ENCODE results near the gene RCAN2. TPM values are rescaled to one million over a fixed set of nuclear protein-coding genes. Genes with fewer than 3 reads are reported as not detected.

The RCAN2 gene
- total RNA-seq, 1 donor from 2014 or later, result 6.6 TPM

DNA sequence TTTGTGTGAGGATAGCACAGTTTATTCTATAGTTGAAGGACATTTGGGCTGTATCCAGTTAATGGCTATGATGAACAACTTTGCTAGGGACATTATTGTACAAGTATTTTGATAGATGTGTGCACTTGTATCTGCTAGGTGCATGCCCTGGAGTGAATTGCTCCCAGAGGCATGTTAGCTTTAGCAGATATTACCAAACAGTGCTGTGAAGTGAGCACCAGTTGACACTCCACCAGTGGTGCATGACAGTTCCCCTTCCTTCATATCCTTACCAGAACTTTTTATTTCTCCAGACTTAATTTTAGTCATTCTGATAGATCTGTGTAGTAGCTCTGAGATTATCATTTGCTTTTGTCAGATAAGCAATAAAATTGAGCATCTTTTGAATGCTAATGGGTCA is 271.6 kb downstream of the RCAN2 start:
- intact Hi-C loops (cut with micrococcal nuclease), result loop anchor here (2.0 to 5.0 kb wide), 2 partner anchors 177 to 561 kb away; no protein-coding TSS in a partner anchor

DNA sequence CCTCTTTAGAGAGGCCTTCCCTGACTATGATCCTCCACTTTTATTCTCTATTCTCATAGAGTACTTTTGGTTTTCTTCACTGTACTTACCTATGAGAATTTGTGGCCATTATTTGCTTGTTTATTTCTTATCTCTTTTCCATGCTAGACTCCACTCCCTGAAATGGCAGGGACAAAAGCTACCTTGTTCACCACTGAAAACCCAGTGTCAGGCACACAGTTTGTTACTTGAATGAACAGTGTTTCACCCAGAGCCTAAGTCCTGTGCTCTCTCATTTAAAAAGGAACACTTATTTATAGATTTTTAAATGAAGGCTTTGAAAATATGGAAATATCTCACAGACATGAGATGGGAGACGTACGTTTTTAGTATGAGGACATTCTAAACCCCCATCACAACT is 272.8 kb downstream of the RCAN2 start:
- intact Hi-C loops (cut with micrococcal nuclease), result no loop called here

DNA sequence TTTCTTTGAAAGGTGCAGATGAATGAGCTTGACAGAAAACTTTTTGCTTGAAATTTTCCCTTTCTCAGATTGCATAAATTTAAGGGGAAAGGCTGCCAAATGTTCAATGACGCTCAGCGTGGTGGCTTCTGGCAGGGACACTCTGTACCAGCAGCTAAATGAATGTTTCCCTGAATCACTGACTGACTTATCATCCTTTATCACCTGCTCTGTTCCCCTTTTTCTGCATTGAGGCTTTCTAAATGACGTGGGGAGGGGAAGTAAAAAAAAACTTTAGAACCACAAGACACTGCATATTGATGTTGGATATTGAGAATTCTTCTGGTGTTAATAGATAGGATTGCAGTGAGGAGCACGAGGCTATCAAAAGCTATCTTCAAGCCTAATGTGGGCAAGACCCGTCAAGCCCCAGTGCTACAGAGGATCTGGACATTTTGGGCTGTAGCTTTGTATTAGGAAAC is 273.5 kb downstream of the RCAN2 start:
- intact Hi-C loops (cut with micrococcal nuclease), result no loop called here

DNA sequence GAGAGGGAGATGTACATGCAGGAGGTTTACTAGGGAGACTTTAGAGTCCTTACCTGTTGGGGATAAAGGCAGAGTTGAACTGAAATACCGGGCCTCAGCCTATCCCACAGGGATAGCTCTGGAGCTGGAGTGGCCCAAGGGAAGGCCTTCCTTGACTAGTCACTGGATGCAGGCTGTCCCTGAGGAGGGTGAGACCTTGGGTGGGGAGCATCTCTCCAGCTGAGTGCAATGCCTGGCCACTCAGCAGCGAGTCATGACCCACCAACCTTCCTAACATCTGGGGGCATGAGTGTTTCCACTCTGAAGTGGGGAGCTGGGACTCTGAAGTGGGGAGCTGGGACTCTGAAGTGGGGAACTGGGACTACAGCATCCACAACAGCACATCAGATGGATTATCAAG is 274.4 kb downstream of the RCAN2 start:
- intact Hi-C loops (cut with micrococcal nuclease), result no loop called here

DNA sequence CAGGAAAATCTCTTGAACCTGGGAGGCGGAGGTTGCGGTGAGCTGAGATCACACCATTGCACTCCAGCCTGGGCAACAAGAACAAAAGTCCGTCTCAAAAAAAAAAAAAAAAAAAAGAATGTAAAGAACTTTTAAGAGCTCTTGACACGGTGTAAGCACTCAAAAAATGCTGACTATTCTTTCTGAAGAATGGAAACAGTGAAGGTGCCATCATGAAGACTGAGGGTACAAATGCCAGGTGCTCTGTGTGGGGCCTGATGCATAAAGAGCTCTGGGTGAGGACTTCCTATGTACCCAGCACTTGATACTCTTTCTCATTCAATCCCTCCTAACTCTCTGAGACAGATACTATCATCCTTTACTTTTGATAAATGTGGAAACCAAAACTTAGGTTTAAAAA is 275.5 kb downstream of the RCAN2 start:
- intact Hi-C loops (cut with micrococcal nuclease), result no loop called here

DNA sequence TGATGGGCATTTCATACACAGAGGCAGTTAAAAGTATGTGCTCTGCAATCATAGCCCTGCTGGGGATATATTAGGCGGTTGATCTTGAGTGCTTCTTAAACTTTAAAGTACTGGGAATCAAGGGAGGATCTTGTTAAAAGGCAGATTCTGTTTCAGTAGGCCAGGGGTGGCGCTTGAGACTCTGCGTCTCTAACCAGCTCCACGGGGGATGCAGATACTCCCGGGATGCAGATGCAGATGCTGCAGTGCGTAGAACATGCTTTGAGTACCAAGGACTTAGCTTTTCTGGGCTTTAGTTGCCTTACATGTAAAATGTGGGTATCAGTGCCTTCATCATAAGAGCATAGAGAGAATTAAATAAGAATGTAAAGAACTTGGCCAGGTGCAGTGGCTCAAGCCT is 276.0 kb downstream of the RCAN2 start:
- intact Hi-C loops (cut with micrococcal nuclease), result no loop called here

DNA sequence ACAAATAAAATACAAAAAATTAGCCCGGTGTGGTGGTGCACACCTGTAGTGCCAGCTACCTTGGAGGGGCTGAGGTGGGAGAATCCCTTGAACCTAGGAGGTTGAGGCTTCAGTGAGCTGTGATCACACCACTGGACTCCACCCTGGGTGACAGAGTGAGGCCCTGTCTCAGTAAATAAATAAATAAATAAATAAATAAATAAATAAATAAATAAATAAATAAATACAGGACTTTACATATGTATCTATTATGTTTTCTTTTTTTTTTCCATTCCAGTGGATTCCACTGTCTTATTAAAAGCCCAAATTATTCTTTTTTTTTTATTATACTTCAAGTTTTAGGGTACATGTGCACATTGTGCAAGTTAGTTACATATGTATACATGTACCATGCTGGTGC is 279.3 kb downstream of the RCAN2 start:
- intact Hi-C loops (cut with micrococcal nuclease), result no loop called here

DNA sequence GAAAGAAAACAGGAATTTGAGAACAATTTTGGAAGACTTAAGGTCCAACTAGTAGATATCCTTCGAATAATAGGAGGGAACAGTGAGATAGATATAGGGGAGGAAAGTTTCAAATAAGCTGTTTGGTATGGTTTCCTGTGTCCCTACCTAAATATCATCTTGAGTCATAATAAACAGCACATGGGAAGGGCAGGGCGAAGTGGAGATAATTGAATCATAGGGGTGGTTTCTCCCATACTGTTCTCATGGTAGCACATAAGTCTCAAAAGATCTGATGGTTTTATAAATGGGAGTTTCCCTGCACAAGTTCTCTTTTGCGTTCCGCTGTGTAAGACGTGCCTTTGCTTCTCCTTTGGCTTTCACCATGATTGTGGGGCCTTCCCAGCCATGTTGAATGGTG is 281.0 kb downstream of the RCAN2 start:
- intact Hi-C loops (cut with micrococcal nuclease), result no loop called here

DNA sequence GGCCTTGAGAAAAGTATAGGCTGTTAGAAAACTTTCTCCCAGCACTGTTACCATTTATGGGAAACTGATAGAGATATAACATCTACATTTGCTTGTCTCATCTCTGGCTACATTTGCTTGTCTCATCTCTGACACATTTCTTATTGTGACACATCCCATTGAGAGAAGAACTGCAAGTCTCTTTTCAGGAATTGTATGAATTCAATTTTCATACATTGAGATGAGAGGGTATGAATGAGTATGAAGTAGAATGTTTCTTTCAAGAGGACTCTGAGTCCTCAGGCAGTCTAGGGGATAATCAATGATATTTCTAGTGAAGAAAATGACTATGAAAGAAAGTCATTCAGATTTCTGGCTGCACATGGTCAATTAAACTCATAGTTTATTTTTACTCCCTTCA is 282.9 kb downstream of the RCAN2 start:
- intact Hi-C loops (cut with micrococcal nuclease), result no loop called here

DNA sequence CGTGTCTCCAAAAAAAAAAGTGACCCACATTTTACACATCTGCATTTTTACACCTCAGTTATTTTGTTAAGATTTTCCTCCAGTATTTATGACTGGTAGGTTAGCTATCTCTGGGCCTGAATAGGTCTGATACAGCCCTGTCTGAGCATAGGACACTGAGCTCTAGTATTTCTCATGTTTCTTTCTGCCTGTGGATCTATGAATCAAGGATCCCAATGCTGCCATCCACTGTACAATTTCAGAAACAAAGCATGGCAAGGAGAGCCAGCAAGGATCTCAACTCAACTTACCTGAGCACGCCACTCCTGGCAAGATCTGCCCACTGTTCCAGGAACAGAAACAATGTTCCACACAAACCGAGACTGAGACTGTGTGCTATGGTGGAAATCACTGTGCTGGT is 284.1 kb downstream of the RCAN2 start:
- intact Hi-C loops (cut with micrococcal nuclease), result no loop called here

DNA sequence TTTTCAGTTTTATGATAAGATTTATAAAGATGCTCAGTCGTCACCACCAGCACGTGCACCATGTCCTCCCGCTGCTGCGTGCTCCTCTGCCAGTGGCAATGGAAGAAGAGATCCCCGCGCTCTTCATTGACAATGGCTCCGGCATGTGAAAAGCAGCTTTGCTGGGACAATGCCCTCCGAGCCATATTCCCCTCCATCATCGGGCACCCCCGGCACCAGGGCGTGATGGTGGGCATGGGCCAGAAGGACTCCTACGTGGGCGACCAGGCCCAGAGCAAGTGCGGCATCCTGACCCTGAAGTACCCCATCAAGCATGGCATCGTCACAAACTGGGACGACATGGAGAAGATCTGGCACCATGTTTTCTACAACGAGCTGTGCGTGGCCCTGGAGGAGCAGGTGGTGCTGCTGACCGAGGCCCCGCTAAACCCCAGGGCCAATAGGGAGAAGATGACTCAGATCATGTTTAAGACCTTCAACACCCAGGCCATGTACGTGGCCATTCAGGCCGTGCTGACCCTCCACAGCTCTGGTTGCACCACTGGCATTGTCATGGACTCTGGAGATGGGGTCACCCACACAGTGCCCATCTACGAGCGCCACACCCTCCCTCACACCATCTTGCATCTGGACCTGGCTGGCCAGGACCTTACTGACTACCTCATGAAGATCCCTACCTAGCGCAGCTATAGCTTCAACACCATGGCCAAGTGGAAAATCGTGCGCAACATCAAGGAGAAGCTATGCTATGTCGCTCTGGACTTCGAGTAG is 286.2 kb downstream of the RCAN2 start:
- intact Hi-C loops (cut with micrococcal nuclease), result no loop called here

DNA sequence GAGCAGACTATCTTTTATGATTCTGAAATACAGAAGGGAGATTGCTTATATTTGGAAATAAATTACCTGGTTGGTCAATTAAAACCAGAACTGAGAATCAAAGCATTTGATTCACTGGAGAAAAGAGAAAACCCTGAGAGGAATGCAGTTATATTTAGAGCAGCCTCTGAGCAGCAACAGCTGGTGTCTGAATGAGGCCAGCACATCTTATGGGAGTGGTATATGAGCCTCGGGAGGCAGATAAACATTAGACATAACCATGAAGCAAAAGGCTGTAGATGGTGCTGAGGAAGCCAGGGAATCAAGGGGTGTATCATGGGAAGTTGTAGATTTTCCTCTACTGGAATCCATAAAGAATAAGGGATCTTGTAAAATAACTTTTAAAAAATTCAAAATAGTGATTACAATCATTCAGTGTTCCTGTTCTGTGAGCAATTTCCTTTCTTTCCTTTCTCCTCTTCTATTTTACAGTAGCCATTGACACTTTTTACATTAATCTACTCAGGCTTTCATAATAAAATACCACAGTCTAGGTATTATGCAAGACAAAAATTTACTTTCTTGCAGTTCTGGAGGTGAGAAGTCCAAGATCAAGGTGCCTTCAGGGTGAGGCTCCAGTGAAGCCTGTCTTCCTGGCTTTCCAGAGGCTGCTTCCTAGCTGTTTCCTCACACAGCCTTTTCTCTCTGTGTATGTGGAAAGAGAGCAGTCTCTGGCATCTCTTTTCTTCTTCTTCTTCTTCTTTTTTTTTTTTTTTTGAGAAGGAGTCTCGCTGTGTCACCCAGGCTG is 287.7 kb downstream of the RCAN2 start:
- intact Hi-C loops (cut with micrococcal nuclease), result no loop called here

DNA sequence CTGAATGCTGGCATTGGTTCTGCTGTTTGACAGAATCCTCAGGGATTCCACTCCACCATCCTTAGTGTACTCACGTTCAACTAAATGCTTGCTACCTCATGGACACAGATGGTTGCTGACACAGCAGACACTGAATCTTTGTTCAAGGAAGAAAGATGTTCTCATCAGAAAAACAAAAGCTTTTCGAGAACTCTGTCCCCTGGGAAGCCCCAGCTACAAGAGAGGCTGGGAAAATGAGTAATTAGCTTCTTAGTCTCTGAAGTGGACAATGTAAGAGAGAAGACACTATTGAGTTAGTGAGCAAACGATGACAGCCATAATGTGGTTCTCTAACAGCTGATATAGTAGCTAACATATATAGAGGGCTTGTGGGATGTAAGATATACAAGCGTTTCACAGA is 289.5 kb downstream of the RCAN2 start:
- intact Hi-C loops (cut with micrococcal nuclease), result no loop called here

DNA sequence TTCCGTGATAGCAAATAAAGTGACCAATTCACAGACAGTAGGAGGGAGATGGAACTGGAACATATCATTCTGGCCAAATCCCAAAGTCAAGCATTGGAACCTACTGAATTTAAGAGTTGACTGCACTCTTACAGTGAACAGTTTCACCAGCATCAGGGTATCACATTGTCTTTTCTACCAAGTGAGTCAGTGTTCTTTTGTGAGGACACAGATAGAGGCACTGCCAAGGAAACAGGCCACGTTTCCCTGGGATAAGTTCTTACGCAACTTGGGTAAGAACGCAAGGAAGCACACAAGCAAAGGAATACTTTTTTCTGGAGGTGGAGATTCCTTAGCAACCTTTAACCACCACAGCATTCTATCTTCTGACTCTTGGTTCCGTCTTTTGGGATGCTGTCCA is 291.9 kb downstream of the RCAN2 start:
- intact Hi-C loops (cut with micrococcal nuclease), result no loop called here

DNA sequence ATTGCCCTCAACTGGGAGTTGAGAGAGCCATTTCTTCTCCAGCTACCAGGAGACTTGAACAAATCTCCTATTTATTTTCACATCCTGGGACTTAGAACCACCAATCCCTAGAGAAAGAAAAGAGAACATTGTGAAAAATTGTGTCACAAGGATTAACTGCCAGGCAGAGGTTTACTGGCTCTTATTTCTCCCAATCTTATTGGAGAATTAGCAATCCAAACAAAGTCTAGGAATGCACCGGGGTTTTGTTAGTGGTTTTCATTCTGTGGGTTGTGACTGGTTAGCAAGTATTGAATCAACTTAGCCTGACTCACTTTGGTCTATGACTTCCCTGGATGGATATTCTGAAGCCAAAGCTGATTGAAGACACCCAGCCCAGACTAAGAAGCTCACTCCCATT is 299.3 kb downstream of the RCAN2 start:
- intact Hi-C loops (cut with micrococcal nuclease), result no loop called here

DNA sequence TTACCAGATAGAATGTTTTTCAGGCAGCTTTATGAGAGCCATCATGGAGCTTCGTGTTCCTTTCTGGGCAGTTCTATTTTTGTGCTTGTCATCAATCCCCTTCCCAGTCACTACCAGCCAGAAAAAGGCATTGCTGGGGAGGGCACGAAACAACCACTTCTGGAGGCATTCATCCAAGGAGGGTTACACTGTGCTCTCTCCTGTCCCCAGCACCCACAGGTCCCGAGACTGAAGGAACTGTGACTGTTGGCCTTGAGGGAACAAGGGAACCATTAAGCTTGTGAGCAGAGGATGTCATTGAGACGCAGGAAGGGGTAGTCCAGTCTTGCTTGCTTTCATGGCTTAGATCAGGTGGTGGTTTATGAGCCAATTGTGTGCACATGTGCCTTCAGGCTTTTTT is 300.4 kb downstream of the RCAN2 start:
- intact Hi-C loops (cut with micrococcal nuclease), result no loop called here

DNA sequence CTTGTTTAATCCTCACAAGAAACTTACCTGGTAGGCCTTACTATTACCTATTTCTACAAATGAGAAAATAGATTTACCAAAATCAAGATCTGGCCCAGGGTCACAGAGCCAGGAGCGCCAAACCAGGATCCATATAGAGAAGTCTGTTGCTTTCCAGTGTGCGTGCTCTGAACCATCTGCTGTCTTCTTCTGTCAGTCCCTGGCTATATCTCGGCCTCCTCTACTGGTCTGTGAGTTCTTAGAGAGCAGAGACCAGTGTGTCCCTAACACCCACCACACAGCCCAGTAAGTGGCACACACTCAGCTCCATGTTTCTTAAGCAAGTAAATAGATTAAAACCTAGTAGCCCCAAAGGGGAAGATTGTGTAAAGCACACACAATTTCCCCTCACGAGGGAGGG is 301.5 kb downstream of the RCAN2 start:
- intact Hi-C loops (cut with micrococcal nuclease), result no loop called here

DNA sequence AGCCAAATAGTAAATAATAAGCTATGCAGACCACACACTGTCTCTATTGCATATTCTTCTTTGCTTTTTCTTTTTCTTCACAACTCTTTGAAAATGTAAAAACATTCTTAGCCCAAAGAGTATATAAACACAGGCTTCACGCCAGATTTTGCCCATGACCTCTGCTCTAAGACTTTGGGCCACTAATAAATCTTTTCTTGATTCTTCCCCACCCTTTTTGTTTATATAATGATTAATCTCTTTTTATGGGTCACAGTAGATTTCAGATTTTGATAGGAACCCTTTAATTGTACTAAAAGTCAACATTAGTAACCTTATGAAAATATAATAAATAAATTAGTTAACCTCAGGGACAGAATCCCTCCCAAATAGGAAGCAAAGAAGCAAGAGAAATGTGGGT is 304.7 kb downstream of the RCAN2 start:
- intact Hi-C loops (cut with micrococcal nuclease), result no loop called here

DNA sequence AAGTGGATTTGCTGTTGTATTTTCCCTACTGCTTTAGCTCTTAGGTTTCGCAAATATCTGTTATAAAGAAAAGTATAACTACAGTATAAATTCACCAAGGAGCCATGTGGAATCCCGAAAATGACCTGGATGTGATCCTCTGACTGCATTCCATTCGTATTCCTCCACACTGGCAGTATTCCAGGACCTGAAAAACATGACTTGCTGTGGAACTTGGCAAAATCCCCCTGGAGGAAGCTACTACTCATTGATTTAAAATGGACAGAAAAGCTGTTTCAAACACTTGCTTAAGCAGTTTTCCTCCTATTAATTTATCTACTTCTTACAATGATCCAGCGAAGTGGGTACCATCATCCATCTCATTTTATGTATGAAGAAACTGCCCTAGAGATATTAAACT is 307.1 kb downstream of the RCAN2 start:
- intact Hi-C loops (cut with micrococcal nuclease), result no loop called here

DNA sequence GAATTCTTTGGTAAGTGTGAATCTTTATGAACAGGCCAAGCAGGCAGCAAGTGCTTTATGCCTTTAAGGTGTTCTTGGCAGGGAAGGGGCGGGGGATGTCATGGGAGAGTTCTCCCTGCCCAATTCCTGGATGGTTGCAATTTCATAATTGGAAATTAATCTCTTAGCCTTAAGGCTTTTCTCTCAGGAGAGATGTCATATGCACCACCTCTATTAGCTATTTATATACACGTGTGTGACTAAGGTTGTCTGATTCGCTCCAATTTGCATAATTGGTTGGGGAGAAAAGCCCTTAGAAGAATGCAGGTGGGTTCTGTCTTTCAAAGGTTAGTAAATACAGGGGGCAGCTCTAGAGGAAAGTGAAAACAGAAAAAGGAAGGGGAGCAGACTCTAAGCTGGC is 315.3 kb downstream of the RCAN2 start:
- intact Hi-C loops (cut with micrococcal nuclease), result loop anchor here (1.0 kb wide), 6 partner anchors 47 to 1701 kb away; partner anchors contain the start of gene ENPP4

DNA sequence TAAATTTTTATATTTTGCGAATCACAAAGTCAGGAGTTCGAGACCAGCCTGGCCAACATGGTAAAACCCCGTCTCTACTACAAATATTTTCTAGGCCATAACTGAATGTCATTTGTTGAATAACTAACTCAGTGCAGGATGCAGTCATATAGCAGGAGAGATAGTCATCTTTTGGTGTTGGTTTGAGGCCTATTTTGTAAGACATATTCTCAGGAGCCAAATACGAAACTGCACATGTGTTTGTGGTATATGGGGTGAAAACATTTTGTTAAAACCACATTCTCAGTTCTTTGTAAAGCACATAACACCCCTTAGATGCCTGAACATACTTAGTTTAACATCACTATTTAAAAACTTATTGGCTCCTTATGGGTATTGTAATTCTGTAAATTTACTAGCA is 315.8 kb downstream of the RCAN2 start:
- intact Hi-C loops (cut with micrococcal nuclease), result loop anchor here (1.0 kb wide), 6 partner anchors 46 to 1700 kb away; partner anchors contain the start of gene ENPP4

DNA sequence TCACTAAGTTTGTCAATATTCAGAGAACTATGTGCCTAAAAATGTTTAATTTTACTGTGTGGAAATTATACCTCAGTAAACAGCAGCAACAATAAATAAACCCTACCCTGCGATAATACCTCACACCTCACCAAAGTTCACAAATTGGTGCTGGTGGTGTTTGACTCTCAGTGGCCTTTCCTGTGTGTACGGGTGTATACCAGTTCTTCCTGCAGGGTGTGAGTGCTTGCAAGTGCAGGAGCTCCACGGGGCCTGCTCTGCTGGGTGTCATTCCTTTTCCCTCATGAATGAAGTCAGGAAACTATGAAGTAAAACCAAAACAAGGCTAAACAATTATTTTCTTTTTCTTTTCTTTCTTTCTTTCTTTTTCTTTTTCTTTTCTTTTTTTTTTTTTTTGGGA is 316.3 kb downstream of the RCAN2 start:
- intact Hi-C loops (cut with micrococcal nuclease), result loop anchor here (1.0 kb wide), 6 partner anchors 46 to 1700 kb away; partner anchors contain the start of gene ENPP4

DNA sequence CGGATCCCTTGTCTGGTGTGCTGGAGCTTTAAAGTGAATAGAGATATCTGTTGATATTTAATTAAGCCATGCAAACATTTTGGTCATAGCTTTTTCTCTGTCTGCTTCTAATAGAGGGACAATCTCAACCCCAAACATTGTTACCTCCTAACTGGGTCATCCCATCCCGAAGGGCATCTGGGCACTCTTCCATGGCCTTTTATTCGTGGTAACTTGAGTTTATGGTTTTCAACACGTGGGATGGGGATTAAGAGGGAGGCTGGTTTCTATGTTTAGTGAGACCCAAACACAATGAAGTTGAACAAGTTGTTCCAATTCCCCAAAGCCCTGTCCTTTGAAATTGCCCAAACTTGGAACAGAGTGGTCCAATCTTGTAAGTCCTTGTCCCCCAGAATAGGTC is 319.1 kb downstream of the RCAN2 start:
- intact Hi-C loops (cut with micrococcal nuclease), result no loop called here
